Activated T-helper 1 cell treated with anti-CD3 and anti-CD28 coated beads, Interleukin-12 subunit alpha, Interleukin-12 subunit beta, Interleukin-2, Interleukin-4 antibody, amounts not matched to agents 30 ng/mL and 10 ng/mL and 1 ng/mL, durations not matched to agents 14 hours and 24 hours and 36 hours (primary cell): ENCODE data around the gene OTUD1. TPM values are rescaled to one million over a fixed set of nuclear protein-coding genes. Genes with fewer than 3 reads are reported as not detected.

ENCODE experiments used
- DNase-seq: peaks from one replicate; pipeline ENCODE4 v3.0.0; 2021; ENCODE audit warnings: low spot score
- H3K27ac Mint-ChIP-seq: one replicate; pipeline ENCODE4 v1.8.0; 2021; ENCODE audit warnings: mild to moderate bottlenecking, mixed read lengths
- H3K27me3 Mint-ChIP-seq: one replicate; pipeline ENCODE4 v1.8.0; 2022; ENCODE audit warnings: mild to moderate bottlenecking, moderate library complexity, mixed read lengths; ENCODE audit not compliant: insufficient read depth
- H3K36me3 Mint-ChIP-seq: one replicate; pipeline ENCODE4 v1.8.0; 2021; ENCODE audit warnings: low read depth, mixed read lengths
- H3K4me1 Mint-ChIP-seq: one replicate; pipeline ENCODE4 v1.8.0; 2021; ENCODE audit warnings: low read depth, mixed read lengths
- H3K4me3 Mint-ChIP-seq: one replicate; pipeline ENCODE4 v1.8.0; 2021; ENCODE audit warnings: mild to moderate bottlenecking, moderate library complexity, mixed read lengths
- H3K9me3 Mint-ChIP-seq: one replicate; pipeline ENCODE4 v1.8.0; 2021; ENCODE audit warnings: mixed read lengths
- intact Hi-C: fragments of 100-400 bp; cut with micrococcal nuclease; formaldehyde crosslinking; loops from one replicate; pipeline ENCODE4 v1.15.1; 2024
- total RNA-seq: library from RNA; stranded (reverse); gene quantifications from 2 replicates; pipeline ENCODE4 v1.2.3, GENCODE V29; 2022

The OTUD1 gene
- total RNA-seq, 1 donor from 2014 or later, result 19.1 TPM

DNA sequence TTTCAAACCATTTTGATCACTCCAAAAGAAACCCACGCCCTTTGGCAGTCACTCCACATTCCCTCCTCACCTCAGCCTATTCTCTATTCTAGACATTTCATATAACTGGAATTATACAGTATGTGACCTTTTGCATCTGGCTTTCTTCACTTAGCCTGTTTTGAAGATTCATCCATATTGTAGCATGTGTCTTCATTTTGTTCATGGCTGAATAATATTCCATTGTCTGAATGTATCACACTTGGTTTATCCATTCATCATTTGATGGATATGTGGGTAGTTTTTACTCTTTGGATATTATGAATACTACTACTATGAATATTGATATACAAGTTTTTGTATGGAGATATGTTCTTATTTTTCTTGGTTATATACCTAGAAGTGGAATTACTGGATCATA lies 3.5 kb upstream of the OTUD1 start:
- DNase-seq, result no peak
- intact Hi-C loops, result loop anchor here (5.0 kb wide), 1 partner anchor 1582 kb away; the partner anchor contains the start of genes ENKUR and THNSL1
- peaks cover 16% of the 10 kb centered on the region for H3K4me1 Mint-ChIP-seq
- H3K27ac Mint-ChIP-seq, result no peak overlapping the region
- H3K4me3 Mint-ChIP-seq, result no peak overlapping the region
- H3K9me3 Mint-ChIP-seq, result no peaks in the 10 kb centered on the region
- peaks cover 5% of the 10 kb centered on the region for H3K27me3 Mint-ChIP-seq
- H3K36me3 Mint-ChIP-seq, result no peaks in the 10 kb centered on the region

DNA sequence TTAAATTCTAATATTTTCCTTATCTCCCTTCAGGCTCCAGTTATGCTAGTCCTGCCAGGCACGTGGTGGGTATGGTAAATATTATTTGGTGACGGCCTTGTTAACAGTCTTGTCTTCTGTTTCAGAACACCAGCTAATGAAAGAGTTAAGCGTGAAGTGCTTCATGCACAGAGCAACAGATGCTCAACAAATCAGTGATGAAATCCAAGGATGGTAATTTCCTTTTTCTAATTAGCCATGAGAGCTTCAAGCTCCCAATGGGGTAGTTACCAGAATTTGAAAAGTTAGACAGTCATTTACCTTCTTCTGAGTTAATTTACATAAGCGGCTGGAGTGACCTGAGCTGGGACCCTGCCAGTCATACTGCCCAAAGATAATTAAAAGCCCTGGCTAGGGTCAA lies 1.9 kb upstream of the OTUD1 start:
- peaks cover 5% of the 10 kb centered on the region for H3K36me3 Mint-ChIP-seq
- H3K27me3 Mint-ChIP-seq, result peaks cover 5% of the 10 kb centered on the region
- no peak overlapping the region for H3K4me3 Mint-ChIP-seq
- H3K27ac Mint-ChIP-seq, result no peak overlapping the region
- H3K4me1 Mint-ChIP-seq, result peaks cover 32% of the 10 kb centered on the region
- no peak for DNase-seq
- no peaks in the 10 kb centered on the region for H3K9me3 Mint-ChIP-seq
- intact Hi-C loops, result loop anchor here (5.0 kb wide), 1 partner anchor 1580 kb away; the partner anchor contains the start of genes ENKUR and THNSL1

DNA sequence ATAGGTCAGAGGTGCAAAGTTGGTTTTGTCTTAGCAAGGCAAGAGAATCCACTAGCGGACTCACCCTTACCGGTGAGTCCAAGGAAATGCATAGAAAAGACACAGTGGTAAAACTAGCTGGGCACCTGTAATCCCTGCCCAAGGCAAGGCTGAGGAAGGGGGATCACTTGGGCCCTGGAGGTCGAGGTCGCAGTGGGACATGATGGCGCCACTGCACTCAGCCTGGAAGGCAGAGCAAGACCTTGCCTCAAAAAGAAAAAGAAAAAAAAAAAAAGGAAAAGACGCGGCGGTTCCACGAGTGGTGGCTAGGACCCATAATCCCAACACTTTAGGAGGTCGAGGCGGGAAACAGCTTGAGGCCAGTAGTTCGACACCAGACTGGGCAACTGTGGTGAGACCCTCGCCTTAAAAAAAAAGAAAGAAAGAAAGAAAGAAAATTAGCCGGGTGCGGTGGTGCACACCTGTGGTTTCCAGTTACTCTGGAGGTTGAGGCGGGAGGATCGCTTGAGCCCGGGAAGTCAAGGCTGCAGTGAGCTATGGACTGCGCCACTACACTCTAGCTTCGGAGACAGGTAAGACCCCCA lies 820 bp upstream of the OTUD1 start:
- no peaks in the 10 kb centered on the region for H3K9me3 Mint-ChIP-seq
- DNase-seq, result no peak
- peaks cover 5% of the 10 kb centered on the region for H3K27me3 Mint-ChIP-seq
- peaks cover 12% of the 10 kb centered on the region for H3K36me3 Mint-ChIP-seq
- peak overlapping the region; percentile 83 for H3K4me3 Mint-ChIP-seq
- peak overlapping the region; percentile 84 for H3K27ac Mint-ChIP-seq
- intact Hi-C loops, result loop anchor here (1.0 to 5.0 kb wide), 5 partner anchors 26 to 1579 kb away; partner anchors contain the start of genes ENKUR and THNSL1
- peaks cover 43% of the 10 kb centered on the region for H3K4me1 Mint-ChIP-seq

DNA sequence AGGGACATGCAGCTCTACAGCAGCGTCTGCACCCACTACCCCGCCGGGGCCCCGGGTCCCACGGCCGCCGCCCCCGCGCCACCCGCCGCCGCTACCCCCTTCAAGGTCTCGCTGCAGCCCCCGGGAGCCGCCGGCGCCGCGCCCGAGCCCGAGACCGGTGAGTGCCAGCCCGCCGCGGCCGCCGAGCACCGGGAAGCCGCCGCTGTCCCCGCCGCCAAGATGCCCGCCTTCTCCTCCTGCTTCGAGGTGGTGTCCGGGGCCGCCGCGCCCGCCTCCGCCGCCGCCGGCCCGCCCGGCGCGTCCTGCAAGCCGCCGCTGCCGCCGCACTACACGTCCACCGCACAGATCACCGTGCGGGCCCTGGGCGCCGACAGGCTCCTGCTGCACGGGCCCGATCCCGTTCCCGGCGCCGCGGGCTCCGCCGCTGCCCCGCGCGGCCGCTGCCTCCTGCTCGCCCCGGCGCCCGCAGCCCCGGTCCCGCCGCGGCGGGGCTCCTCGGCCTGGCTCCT lies 631 bp downstream of the OTUD1 start:
- H3K9me3 Mint-ChIP-seq, result no peaks in the 10 kb centered on the region
- H3K4me1 Mint-ChIP-seq, result peaks cover 47% of the 10 kb centered on the region
- H3K4me3 Mint-ChIP-seq, result peak overlapping the region; percentile 26
- H3K27me3 Mint-ChIP-seq, result peaks cover 5% of the 10 kb centered on the region
- DNase-seq, result peak; percentile 14
- H3K36me3 Mint-ChIP-seq, result peaks cover 16% of the 10 kb centered on the region
- no peak overlapping the region for H3K27ac Mint-ChIP-seq
- intact Hi-C loops, result loop anchor here (2.0 to 5.0 kb wide), 4 partner anchors 47 to 1578 kb away; partner anchors contain the start of genes ENKUR and THNSL1

DNA sequence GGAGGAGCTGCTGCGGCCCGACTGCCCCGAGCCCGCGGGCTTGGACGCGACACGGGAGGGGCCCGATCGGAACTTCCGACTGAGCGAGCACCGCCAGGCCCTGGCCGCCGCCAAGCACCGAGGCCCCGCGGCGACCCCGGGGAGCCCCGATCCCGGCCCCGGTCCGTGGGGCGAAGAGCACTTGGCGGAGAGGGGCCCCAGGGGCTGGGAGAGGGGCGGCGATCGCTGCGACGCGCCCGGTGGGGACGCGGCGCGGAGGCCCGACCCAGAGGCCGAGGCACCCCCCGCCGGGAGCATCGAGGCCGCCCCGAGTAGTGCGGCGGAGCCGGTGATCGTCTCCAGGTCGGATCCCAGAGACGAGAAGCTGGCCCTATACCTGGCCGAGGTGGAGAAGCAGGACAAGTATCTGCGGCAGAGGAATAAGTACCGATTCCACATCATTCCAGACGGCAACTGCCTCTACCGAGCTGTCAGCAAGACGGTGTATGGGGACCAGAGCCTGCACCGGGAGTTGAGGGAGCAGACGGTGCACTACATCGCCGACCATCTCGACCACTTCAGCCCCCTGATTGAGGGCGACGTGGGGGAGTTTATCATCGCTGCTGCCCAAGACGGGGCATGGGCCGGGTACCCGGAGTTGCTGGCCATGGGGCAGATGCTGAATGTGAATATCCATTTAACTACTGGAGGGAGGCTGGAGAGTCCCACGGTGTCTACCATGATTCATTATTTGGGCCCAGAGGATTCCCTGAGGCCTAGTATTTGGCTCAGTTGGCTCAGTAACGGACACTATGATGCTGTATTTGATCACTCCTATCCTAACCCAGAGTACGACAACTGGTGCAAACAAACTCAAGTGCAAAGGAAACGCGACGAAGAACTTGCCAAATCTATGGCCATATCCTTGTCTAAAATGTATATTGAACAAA lies 1.4 kb downstream of the OTUD1 start:
- intact Hi-C loops, result loop anchor here (1.0 to 10.0 kb wide), 10 partner anchors 8 to 1577 kb away; partner anchors contain the start of genes DNAJC1, ENKUR, KIAA1217 and MSRB2
- DNase-seq, result peak; percentile 28

DNA sequence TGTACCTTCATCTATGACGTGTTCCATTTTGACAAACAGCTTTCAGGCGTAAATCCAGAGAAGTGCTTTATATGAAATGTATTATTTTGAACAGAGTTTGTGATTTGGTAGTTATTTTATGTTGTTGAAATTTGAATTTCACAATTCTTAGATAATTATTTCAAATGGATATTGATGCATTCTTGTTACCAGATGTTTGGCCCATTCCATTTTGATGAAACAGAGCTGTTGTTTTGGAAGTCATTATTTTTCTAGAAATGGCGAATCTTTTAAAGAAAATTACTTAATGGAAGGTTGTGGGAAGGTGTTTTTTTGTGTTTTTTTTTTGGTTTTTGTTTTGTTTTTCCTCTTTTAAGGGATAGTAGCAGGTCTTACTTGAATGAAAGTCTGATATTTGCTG lies 2.4 kb downstream of the OTUD1 start:
- no peak for DNase-seq
- H3K27me3 Mint-ChIP-seq, result no peaks in the 10 kb centered on the region
- H3K4me1 Mint-ChIP-seq, result peaks cover 57% of the 10 kb centered on the region
- peaks cover 22% of the 10 kb centered on the region for H3K36me3 Mint-ChIP-seq
- no peaks in the 10 kb centered on the region for H3K9me3 Mint-ChIP-seq
- peak overlapping the region; percentile 94 for H3K27ac Mint-ChIP-seq
- intact Hi-C loops, result loop anchor here (1.0 to 10.0 kb wide), 6 partner anchors 78 to 1436 kb away; partner anchors contain the start of genes DNAJC1, KIAA1217 and MSRB2
- peak overlapping the region; percentile 95 for H3K4me3 Mint-ChIP-seq

More for the DNA sequence above, 1.4 kb downstream of the OTUD1 start:
- peaks cover 19% of the 10 kb centered on the region for H3K36me3 Mint-ChIP-seq
- H3K27me3 Mint-ChIP-seq, result peaks cover 3% of the 10 kb centered on the region
- H3K27ac Mint-ChIP-seq, result peak overlapping the region; percentile 94
- peak overlapping the region; percentile 95 for H3K4me3 Mint-ChIP-seq
- H3K9me3 Mint-ChIP-seq, result no peaks in the 10 kb centered on the region
- H3K4me1 Mint-ChIP-seq, result peaks cover 51% of the 10 kb centered on the region

DNA sequence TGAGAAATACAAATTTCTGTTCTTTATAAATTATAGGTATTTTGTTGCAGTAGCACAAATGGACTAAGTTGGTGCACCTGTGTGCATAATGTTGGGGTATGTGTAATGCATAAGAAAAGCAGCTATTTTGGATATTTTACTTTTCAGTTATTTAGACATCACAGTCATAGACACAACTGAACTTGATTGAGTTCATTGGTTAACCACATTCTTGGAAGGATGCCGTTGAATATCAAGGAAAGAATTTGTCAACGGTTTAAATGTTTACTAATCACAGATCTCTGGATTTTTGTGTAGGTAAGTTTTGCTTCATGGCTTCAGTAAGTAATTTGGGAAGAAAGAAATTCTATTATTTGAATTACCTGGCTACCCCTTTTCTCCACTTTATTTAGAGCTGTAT lies 4.1 kb downstream of the OTUD1 start:
- peak overlapping the region; percentile 95 for H3K4me3 Mint-ChIP-seq
- no peak for DNase-seq
- intact Hi-C loops, result loop anchor here (5.0 to 10.0 kb wide), 4 partner anchors 346 to 1438 kb away; partner anchors contain the start of genes DNAJC1, KIAA1217 and MSRB2
- H3K27ac Mint-ChIP-seq, result peak overlapping the region; percentile 44
- no peaks in the 10 kb centered on the region for H3K9me3 Mint-ChIP-seq
- peaks cover 58% of the 10 kb centered on the region for H3K4me1 Mint-ChIP-seq
- H3K36me3 Mint-ChIP-seq, result peaks cover 26% of the 10 kb centered on the region
- no peaks in the 10 kb centered on the region for H3K27me3 Mint-ChIP-seq

DNA sequence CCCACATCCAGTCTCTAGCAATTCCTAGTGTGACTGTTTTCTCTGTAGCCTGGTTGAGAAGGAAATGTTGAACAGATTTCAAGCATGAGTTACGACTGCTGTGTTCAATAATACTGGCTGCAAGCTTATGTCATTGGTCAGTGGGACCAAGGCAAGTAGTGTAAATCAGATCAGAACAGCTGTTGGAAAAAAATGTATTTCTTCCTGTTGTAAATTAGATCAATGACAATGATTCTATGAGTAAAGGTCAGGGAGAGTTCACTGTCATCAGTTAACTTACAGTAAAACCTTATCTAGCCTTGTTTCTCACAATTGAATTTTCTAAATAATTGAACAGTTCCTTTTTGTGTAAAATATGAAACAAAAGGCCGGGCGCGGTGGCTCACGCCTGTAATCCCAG lies 6.7 kb downstream of the OTUD1 start:
- Mint-ChIP-seq H3K4me3 (no peak overlapping the region), H3K36me3 (peaks cover 31% of the 10 kb centered on the region), H3K4me1 (peaks cover 64% of the 10 kb centered on the region), H3K9me3 (no peaks in the 10 kb centered on the region), H3K27me3 (no peaks in the 10 kb centered on the region), H3K27ac (peak overlapping the region; percentile 65)
- intact Hi-C loops, result loop anchor here (5.0 to 10.0 kb wide), 5 partner anchors 67 to 1441 kb away; partner anchors contain the start of genes DNAJC1 and KIAA1217
- no peak for DNase-seq

DNA sequence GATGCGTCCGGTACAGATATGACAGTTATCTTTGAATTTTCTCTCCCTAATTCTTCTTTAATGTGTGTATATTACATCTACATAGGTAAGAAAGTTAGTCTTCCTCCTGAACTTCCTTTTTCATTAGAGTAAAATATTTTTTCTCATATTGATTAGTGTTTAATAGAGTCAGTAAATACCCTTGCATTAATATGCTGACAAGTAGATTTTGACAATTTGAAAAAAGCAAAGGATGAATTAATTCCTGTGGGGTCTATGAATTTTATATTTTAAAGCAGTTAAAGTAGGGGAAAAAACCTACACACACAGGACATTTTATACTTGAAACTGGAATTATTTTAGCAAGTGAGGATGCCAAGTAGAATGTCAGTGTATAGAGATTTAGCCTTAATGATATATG lies 9.4 kb downstream of the OTUD1 start:
- Mint-ChIP-seq H3K36me3 (peaks cover 16% of the 10 kb centered on the region), H3K27me3 (no peaks in the 10 kb centered on the region), H3K9me3 (no peaks in the 10 kb centered on the region), H3K4me1 (peaks cover 36% of the 10 kb centered on the region), H3K4me3 (no peak overlapping the region), H3K27ac (peak overlapping the region; percentile 84)
- no peak for DNase-seq
- intact Hi-C loops, result loop anchor here (1.0 to 10.0 kb wide), 6 partner anchors 8 to 1444 kb away; partner anchors contain the start of genes DNAJC1 and KIAA1217

DNA sequence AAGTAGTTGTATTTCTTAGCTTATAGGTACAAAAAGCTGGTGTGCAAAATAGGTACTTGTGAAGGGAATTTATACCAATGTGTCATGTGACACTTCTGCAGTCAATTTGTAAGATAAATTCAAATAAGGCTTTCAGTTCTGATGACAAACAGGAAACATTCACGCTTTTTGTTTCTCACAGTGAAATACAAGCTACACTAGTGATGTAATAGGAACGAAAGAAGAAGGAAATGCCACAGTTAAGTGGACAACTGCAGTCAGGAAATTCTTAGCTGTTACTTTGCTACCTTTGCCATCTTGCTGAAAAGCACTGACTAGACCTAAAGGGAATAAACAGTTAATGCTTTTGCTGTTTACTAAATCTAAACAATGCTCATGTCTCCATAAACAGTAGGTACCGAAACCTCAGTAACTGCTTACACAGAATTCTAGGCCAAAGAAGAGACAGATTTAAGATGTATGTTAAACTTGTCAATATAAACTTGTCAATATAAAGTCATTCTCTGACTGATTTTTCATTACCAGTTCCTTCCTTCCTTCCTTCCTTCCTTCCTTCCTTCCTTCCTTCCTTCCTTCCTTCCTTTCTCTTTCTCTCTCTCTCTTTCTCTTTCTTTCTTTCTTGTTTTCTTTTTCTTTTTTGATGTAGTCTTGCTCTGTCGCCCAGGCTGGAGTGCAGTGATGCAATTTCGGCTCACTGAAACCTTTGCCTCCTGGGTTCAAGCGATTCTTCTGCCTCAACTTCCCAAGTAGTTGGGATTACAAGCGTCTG lies 10.1 kb downstream of the OTUD1 start:
- peak overlapping the region; percentile 21 for H3K4me3 Mint-ChIP-seq
- H3K36me3 Mint-ChIP-seq, result peaks cover 15% of the 10 kb centered on the region

DNA sequence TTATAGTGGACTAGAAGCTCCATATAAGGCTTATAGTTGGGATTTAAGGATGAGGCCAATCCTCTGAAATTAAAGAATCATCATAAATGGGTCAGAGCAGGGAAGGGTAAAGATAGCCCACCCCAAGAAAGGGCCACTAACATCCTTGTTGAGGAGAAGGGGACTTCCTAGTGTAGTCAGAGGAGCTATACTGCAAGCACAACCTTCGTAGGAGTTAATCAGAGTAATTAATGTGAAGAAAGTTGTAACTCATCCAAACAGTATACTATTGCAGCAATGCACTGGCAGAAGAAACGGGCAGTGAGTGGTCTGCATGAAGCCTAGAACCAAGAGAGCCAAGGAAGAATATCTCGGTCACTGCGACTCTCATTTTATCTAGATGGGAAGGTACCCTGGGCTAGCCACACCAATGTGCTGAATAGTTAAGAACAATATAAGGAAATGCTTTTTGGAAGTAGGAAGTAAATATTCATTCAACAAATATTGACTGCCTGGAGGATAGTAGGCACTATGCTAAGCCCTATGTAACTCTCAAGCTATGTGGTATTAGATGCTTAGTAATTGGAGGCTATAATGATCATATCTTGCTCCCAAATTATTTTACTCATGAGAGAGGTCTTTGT lies 13.3 kb downstream of the OTUD1 start:
- DNase-seq, result no peak
- no peak overlapping the region for H3K4me3 Mint-ChIP-seq
- H3K27me3 Mint-ChIP-seq, result no peaks in the 10 kb centered on the region
- intact Hi-C loops, result no loop called here
- peaks cover 20% of the 10 kb centered on the region for H3K4me1 Mint-ChIP-seq
- H3K9me3 Mint-ChIP-seq, result no peaks in the 10 kb centered on the region
- no peak overlapping the region for H3K27ac Mint-ChIP-seq
- H3K36me3 Mint-ChIP-seq, result peaks cover 6% of the 10 kb centered on the region

More for the DNA sequence above, 10.1 kb downstream of the OTUD1 start:
- intact Hi-C loops, result loop anchor here (1.0 to 10.0 kb wide), 7 partner anchors 9 to 1444 kb away; partner anchors contain the start of genes DNAJC1 and KIAA1217
- H3K27ac Mint-ChIP-seq, result peak overlapping the region; percentile 88
- peaks cover 35% of the 10 kb centered on the region for H3K4me1 Mint-ChIP-seq
- H3K9me3 Mint-ChIP-seq, result no peaks in the 10 kb centered on the region
- H3K27me3 Mint-ChIP-seq, result no peaks in the 10 kb centered on the region
- DNase-seq, result no peak
